Keratinocyte (primary cell): ENCODE data around the gene GUF1. TPM values are rescaled to one million over a fixed set of nuclear protein-coding genes. Genes with fewer than 3 reads are reported as not detected.

Experiments used
- DNase-seq: peaks from one replicate; pipeline ENCODE4 v3.0.0-alpha.2; 2011; ENCODE audit warnings: low read depth, missing footprints, low spot score
- FAIRE-seq: peaks from 2 replicates; lab custom pipeline; 2011; peaks lifted over from hg19 to GRCh38; lab: Jason Lieb, UNC
- H2AFZ ChIP-seq: 2 replicates; pipeline ENCODE4 v1.6.0; 2012; ENCODE audit warnings: low read length, control low read depth, inconsistent platforms; ENCODE audit not compliant: control insufficient read depth
- H3K27ac ChIP-seq: 2 replicates; pipeline ENCODE4 v1.5.1; 2011; ENCODE audit warnings: low read length; ENCODE audit not compliant: control insufficient read depth, insufficient read depth
- H3K27me3 ChIP-seq: 3 replicates; pipeline ENCODE4 v1.6.0; 2011; ENCODE audit warnings: low read length; ENCODE audit not compliant: control insufficient read depth, insufficient read depth; ENCODE audit errors: extremely low read depth
- H3K36me3 ChIP-seq, 2 experiments: 2 replicates in 1 of 2; 3 replicates in 1 of 2; pipeline ENCODE4 v1.5.1; 2011; ENCODE audit warnings: low read length in 2 of 2, mild to moderate bottlenecking in 1 of 2; ENCODE audit not compliant: control insufficient read depth in 2 of 2, insufficient read depth in 2 of 2; ENCODE audit errors: extremely low read depth in 1 of 2
- H3K4me1 ChIP-seq: 3 replicates; pipeline ENCODE4 v1.5.1; 2011; ENCODE audit warnings: low read length; ENCODE audit not compliant: control insufficient read depth, insufficient read depth; ENCODE audit errors: extremely low read depth
- H3K4me2 ChIP-seq: 3 replicates; pipeline ENCODE4 v1.6.0; 2011; ENCODE audit warnings: low read depth, low read length; ENCODE audit not compliant: control insufficient read depth, insufficient read depth; ENCODE audit errors: extremely low read depth
- H3K4me3 ChIP-seq, 3 experiments: fragments of 200-600 bp in 1 of 3; sonication (generic) in 1 of 3; 2 replicates in 2 of 3; 3 replicates in 1 of 3; pipeline ENCODE4 v1.5.1; 2011 to 2016; ENCODE audit warnings: low read length in 3 of 3, mild to moderate bottlenecking in 3 of 3, control low read depth in 2 of 3, inconsistent platforms in 1 of 3, low read depth in 1 of 3, mixed read lengths in 1 of 3, mixed run types in 1 of 3, moderate library complexity in 1 of 3; ENCODE audit not compliant: control insufficient read depth in 2 of 3, insufficient read depth in 2 of 3; ENCODE audit errors: extremely low read depth in 1 of 3
- H3K79me2 ChIP-seq: 2 replicates; pipeline ENCODE4 v1.6.0; 2012; ENCODE audit warnings: low read length; ENCODE audit not compliant: control insufficient read depth, insufficient read depth
- H3K9ac ChIP-seq: 3 replicates; pipeline ENCODE4 v1.6.0; 2011; ENCODE audit warnings: low read length; ENCODE audit not compliant: control insufficient read depth, insufficient read depth; ENCODE audit errors: extremely low read depth
- H3K9me1 ChIP-seq: 3 replicates; pipeline ENCODE4 v1.6.0; 2011; ENCODE audit warnings: low read length; ENCODE audit not compliant: control insufficient read depth, insufficient read depth; ENCODE audit errors: extremely low read depth
- H3K9me3 ChIP-seq: 2 replicates; pipeline ENCODE4 v1.5.1; 2012; ENCODE audit warnings: low read depth, low read length; ENCODE audit not compliant: control insufficient read depth
- H4K20me1 ChIP-seq: 3 replicates; pipeline ENCODE4 v1.6.0; 2011; ENCODE audit warnings: low read length; ENCODE audit not compliant: control insufficient read depth, insufficient read depth; ENCODE audit errors: extremely low read depth
- EZH2 ChIP-seq: IDR thresholded peaks from one replicate; pipeline ENCODE4 v1.6.1; 2012; ENCODE audit warnings: inconsistent platforms, mild to moderate bottlenecking, low read length, moderate library complexity
- dilution Hi-C: fragments of 300-500 bp; cut with MboI; formaldehyde crosslinking; loops from one replicate; pipeline ENCODE4 v1.7.0; 2020; ENCODE audit warnings: low sequenced_read_pairs; ENCODE audit not compliant: extremely low pct_ligation_motif_present
- polyA plus RNA-seq, 5 experiments: library from polyadenylated mRNA; depleted of rRNA in 3 of 5; stranded (reverse) in 3 of 5; stranded (forward) in 1 of 5; unstranded in 1 of 5; fragments of >200 nt; gene quantifications; 1 replicate in 1 of 5; 2 replicates in 3 of 5; 3 replicates in 1 of 5; pipeline versions ENCODE4 v1.2.1 to v1.2.3, GENCODE V29; 2011 to 2012; ENCODE audit warnings: missing spikeins in 2 of 5, low read depth in 1 of 5, low replicate concordance in 1 of 5
- TF ChIP-seq, protein P1 (sequence below), 3 experiments: IDR thresholded peaks in 1 of 3; conservative IDR thresholded peaks in 1 of 3; optimal IDR thresholded peaks in 1 of 3; 2 replicates in 2 of 3; 3 replicates in 1 of 3; pipeline versions ENCODE3 to v1.5.1; 2011; ENCODE audit warnings: low read length in 3 of 3, mild to moderate bottlenecking in 3 of 3, moderate library complexity in 2 of 3, control low read depth in 1 of 3, inconsistent platforms in 1 of 3; ENCODE audit not compliant: insufficient read depth in 2 of 3; ENCODE audit errors: extremely low read depth in 1 of 3

Gene GUF1
- polyA plus RNA-seq, 1 donor (not counting 4 experiments of a cell fraction or from before 2014, with no cell fraction given) = 24.3 TPM

DNA sequence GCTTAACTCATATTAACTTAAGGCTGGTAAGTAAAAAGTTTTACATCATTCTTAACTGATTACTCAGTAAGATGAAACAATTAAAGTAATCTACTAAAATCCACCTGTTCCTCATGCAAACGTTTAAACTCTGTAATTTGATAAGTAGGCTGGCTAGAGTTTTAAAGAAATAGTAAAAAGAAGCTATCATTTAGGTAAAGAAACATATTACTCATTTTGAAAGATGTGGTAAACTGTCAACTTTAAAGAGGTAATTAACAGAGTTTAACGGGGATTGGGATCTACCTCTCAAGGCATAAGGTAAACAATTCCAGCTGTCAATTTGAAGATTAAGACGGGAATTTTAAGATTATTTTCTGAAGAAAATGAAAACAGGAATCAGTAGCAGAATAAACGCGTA, 38.4 kb downstream of the GUF1 start:
- Histone ChIP-seq H3K4me1 (peaks cover under 1% of the 10 kb centered on the region), H3K36me3 (peaks cover 0 to 2% of the 10 kb centered on the region in 2 experiments), H3K27me3 (no peaks in the 10 kb centered on the region), H3K79me2 (peaks cover 22% of the 10 kb centered on the region), H3K4me3 (no peak overlapping the region), H3K9me3 (no peaks in the 10 kb centered on the region), H3K27ac (no peak overlapping the region), H3K9ac (no peak overlapping the region), H2AFZ (no peak overlapping the region), H3K9me1 (no peaks in the 10 kb centered on the region), H3K4me2 (no peak overlapping the region), H4K20me1 (no peaks in the 10 kb centered on the region)
- FAIRE-seq (no peak), DNase-seq (no peak)
- TF ChIP-seq, protein P1, sequence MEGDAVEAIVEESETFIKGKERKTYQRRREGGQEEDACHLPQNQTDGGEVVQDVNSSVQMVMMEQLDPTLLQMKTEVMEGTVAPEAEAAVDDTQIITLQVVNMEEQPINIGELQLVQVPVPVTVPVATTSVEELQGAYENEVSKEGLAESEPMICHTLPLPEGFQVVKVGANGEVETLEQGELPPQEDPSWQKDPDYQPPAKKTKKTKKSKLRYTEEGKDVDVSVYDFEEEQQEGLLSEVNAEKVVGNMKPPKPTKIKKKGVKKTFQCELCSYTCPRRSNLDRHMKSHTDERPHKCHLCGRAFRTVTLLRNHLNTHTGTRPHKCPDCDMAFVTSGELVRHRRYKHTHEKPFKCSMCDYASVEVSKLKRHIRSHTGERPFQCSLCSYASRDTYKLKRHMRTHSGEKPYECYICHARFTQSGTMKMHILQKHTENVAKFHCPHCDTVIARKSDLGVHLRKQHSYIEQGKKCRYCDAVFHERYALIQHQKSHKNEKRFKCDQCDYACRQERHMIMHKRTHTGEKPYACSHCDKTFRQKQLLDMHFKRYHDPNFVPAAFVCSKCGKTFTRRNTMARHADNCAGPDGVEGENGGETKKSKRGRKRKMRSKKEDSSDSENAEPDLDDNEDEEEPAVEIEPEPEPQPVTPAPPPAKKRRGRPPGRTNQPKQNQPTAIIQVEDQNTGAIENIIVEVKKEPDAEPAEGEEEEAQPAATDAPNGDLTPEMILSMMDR (optimal IDR thresholded peaks at IDR 0.05 in 1 of 3, IDR thresholded peaks at IDR 0.05 in 1 of 3, conservative IDR thresholded peaks at IDR 0.05 in 1 of 3; ENCODE audit: extremely low read depth in 1 of 3, insufficient read depth in 2 of 3, low read length in 3 of 3) = no peak
- no peak for TF ChIP-seq EZH2
- dilution Hi-C loops = no loop called here

DNA sequence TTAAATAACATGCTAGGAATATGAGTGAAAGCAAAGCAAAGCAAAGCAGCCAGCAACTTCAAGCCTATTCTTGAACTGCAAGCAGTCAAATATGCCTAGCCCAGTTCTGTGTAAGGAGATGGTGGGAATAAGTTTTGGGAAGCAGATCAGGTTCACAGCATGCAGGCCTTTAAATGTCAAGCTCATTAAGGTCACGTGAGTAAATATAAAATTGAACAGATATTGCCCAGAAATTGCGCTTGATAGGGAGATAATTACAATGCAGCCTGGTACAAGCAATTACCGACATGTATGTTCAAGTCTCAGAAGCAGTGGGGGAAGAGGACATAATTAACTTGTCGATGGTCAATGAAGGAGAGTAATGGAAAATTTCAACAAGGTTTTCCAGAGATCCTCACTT, 42.2 kb downstream of the GUF1 start:
- Histone ChIP-seq H3K9me1 (no peaks in the 10 kb centered on the region), H3K27me3 (no peaks in the 10 kb centered on the region), H2AFZ (no peak overlapping the region), H3K4me1 (peaks cover 14% of the 10 kb centered on the region), H4K20me1 (no peaks in the 10 kb centered on the region), H3K4me2 (no peak overlapping the region), H3K9ac (no peak overlapping the region), H3K9me3 (no peaks in the 10 kb centered on the region), H3K4me3 (no peak overlapping the region), H3K79me2 (peaks cover 48% of the 10 kb centered on the region), H3K27ac (no peak overlapping the region), H3K36me3 (no peaks in the 10 kb centered on the region)
- dilution Hi-C loops = no loop called here
- FAIRE-seq (peak; percentile 23), DNase-seq (no peak)
- TF ChIP-seq, protein P1 (optimal IDR thresholded peaks at IDR 0.05 in 1 of 3, IDR thresholded peaks at IDR 0.05 in 1 of 3, conservative IDR thresholded peaks at IDR 0.05 in 1 of 3; ENCODE audit: extremely low read depth in 1 of 3, insufficient read depth in 2 of 3, low read length in 3 of 3) = no peak
- no peak for TF ChIP-seq EZH2
